HG03025 (cell line): ENCODE measurements around the gene CHST12.
"Not testable (repeated sequence)": the region's sequence is repeated elsewhere in the genome, so short reads cannot be mapped to it uniquely, and the experiment has no call there.

ENCODE experiments used
- ATAC-seq: cut with Tn5 transposase; IDR thresholded peaks from one replicate; pipeline ENCODE4 v1.9.1; 2021; ENCODE audit warnings: mild to moderate bottlenecking, moderate library complexity; ENCODE audit not compliant: unreplicated experiment, low FRiP score

Gene CHST12

DNA sequence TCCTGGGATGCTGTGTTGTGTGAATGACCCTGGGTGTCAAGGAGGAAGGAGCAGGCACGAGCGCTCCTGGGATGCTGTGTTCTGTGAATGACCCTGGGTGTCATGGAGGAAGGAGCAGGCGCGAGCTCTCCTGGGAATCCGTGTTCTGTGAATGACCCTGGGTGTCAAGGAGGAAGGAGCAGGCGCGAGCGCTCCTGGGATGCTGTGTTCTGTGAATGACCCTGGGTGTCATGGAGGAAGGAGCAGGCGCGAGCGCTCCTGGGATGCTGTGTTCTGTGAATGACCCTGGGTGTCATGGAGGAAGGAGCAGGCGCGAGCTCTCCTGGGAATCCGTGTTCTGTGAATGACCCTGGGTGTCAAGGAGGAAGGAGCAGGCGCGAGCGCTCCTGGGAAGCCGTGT, 25.9 kb upstream of the CHST12 start:
- not testable (repeated sequence) for ATAC-seq

GRCh38 chr7:2378125-2378524, 25.3 kb upstream of the CHST12 start:
- ATAC-seq, result not testable (repeated sequence)

DNA sequence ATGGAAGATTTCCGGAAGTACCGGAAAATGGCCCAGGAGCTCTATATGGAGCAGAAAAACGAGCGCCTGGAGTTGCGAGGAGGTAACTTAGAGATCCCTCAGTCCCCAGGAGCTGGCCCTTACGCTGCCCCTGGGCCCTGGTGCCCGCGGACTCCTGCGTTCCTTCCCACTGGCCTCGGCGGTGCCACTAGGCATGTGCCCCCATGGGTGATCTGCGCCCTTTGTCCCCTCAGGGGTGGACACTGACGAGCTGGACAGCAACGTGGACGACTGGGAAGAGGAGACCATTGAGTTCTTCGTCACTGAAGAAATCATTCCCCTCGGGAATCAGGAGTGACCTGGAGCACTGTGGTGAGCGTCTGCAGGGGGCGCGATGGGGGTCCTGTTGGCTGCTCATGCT, 24.2 kb upstream of the CHST12 start:
- ATAC-seq, result no peak

DNA sequence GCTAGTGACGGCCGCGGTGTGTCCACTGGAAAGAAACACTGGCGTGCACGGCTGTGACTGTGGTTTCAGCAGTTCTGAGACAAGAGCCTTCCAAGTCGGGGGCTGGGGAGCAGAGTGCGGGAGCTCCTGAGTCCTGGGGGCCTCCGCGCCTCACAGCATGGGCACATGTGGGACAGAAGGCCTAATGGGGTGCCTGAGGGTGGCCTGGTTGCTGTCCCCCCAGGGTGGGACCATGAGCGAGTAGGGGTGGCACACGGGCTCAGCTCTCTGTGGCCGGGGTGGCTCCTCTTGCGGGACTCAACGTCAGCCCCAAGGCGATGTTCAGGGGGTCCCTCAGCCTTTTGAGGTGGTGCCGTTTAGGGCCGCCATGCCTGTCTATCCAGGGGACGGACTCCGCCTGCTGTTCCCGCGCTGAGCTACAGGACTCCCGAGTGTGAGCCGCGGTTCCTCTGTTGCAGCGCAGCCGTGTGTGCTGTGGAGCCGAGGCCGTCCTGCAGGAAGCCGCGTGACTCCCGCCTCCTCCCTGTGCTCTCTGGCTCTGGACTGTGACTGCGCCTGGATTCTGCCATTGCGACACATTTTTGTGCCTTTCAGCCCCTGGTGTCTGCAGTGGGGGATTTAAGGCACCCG, 23.5 kb upstream of the CHST12 start:
- no peak for ATAC-seq

DNA sequence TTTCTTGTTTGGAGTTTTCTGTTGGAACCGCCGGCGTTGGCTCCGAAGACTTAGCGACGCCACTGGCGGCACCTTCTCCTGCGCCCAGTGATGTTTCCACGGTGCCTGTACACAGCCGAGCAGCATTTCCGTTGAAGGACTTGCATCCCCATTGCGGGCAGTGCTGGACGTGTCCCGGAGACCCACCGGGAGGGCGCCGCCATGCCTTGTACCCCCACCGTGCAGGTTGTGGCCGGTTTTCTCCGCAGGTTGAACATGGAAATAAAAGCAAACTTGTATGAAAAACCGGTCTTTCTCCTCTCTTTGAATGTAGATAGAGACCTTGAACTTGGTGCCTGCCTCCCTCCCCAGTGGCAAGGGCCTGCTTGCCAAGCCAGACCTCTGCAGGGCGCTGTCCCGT, 22.9 kb upstream of the CHST12 start:
- ATAC-seq, result no peak

- no peak for ATAC-seq
Measured at GRCh38 chr7:2381227-2381626, 22.2 kb upstream of the CHST12 start.

GRCh38 chr7:2381881-2382509, 21.4 kb upstream of the CHST12 start:
- no peak for ATAC-seq

DNA sequence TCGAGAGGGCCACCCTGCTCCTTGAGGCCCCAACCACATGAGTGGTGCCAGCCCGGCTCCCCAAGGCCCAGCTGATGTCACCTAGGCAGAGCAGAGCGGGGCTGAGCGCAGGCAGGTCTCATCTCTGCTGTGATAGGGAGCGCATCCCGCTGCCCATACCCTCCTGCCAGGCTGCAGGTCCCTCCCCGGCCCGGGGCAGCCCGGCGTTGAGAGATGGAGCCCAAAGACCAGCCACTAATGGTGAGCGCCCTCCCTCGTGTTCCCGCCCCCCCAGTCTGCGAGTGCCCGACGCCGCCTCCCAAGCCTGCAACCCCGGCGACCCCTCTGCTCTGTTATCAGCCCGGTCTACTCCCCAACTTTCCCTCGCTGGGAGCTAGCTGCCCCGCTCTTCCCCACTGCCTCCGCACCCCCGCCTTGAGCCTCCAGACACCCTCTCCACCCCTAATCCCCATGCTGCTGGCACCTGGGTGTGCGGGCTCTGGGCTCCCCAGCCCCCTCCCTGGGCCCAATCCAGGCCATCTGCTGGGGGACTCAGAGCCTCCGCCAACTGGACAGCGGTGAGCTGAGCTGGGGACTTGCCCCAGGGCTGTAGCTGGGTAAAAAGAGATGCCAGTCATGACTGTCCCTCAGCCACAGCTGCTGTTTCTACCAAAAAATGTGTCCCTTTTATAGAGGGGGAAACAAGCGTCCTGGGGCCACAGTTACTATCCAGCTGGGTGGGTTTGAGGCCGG, 19.7 kb upstream of the CHST12 start:
- ATAC-seq, result no peak

GRCh38 chr7:2384354-2385243, 18.8 kb upstream of the CHST12 start:
- no peak for ATAC-seq

GRCh38 chr7:2386122-2386521, 17.3 kb upstream of the CHST12 start:
- not testable (repeated sequence) for ATAC-seq

- ATAC-seq, result no peak
Measured at GRCh38 chr7:2386964-2387669, 16.3 kb upstream of the CHST12 start.

DNA sequence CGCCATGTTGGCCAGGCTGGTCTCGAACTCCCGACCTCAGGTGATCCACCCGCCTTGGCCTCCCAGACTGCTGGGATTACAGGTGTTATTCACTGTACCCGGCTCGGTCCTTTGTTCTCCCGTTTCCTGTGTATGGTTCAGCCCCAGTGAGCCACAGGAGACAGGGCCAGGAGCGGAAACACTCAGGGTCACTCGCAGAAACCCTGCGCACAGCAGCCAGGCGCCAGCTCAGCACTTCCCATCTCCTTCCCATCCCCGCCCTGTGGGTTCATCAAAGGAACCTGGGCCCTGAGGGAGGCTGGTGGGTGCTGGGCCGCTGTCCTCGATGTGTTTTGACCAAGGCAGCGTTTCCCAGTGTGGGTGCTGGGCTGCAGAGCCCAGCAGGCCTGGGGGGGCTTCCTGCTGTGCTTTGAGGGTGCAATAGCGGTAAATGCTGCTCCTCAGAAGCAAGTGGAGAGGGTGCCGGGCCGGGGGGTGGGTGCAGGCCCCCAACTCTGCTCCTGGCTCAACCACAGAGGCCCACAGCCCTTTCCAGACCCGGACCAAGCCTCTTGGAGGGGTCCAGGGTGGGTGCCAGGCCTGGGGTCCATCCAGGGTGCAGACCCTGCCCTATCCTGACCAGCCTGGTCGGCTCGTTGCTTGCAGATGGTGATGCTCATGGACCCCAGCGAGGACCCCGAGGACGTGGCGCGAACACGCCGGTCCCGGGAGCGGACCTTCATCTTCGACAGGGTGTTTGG, 15.3 kb upstream of the CHST12 start:
- ATAC-seq, result no peak

DNA sequence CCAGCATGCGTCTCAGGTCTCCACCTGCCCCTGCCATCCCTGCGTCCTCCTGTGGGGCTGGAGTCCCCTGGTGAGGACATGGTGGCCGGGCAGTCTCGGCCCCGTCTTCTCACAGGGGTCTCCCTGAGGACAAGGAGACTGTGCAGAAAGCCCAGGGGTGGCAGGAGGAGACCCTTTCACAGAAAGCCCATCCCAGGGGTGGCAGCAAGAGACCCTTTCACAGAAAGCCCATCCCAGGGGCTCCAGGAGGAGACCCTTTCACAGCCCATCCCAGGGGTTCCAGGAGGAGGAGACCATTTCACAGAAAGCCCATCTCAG, 14.8 kb upstream of the CHST12 start:
- ATAC-seq, result no peak

DNA sequence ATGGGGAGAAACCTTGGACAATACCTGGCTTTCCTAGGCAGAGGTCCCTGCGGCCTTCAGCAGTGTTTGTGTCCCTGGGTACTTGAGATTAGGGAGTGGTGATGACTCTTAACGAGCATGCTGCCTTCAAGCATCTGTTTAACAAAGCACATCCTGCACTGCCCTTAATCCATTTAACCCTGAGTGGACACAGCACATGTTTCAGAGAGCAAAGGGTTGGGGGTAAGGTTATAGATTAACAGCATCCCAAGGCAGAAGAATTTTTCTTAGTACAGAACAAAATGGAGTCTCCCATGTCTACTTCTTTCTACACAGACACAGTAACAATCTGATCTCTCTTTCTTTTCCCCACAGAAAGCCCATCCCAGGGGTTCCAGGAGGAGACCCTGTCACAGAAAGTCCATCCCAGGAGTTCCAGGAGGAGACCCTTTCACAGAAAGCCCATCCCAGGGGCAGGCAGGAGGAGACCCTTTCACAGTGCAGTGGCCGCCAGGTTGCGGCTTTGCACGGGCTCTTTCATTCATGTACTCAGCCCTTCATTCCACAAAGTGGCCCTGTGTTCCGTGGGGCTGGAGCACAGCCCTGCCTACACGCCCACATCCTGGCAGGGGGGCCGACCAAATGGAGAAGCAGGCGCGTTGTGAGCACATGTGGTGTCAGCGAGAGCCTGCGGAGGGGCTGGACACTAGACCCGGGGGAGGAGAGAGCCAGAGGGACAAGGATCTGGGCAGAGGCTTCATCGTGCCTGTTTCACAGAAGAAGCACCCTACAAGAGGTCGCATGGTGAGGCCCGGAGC, 13.2 kb upstream of the CHST12 start:
- not testable (repeated sequence) for ATAC-seq

- no peak for ATAC-seq
Measured at GRCh38 chr7:2393706-2394105, 9.7 kb upstream of the CHST12 start.

DNA sequence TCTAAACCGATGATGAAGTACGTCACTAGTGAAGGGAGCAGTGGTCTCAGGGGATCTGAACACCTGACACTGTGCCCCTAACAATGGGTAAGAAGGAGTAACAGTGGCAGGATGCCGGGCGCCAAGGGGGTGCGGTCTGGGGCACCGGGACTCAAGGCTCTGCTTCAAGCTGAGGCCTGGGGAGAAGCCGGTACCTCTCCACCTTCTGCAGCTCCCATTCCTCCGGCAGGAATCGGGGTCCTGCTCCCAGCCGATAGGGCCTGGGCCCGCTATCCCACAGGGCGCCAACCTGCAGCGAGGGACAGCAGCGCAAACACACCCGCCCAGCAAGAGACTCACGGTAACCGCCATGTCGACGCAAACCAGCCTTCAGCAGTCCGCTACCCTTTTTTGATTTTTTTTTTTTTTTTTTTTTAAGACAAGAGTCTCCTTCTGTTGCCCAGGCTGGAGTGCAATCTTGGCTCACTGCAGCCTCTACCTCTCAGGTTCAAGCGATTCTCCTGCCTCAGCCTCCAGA, 8.8 kb upstream of the CHST12 start:
- no peak for ATAC-seq

DNA sequence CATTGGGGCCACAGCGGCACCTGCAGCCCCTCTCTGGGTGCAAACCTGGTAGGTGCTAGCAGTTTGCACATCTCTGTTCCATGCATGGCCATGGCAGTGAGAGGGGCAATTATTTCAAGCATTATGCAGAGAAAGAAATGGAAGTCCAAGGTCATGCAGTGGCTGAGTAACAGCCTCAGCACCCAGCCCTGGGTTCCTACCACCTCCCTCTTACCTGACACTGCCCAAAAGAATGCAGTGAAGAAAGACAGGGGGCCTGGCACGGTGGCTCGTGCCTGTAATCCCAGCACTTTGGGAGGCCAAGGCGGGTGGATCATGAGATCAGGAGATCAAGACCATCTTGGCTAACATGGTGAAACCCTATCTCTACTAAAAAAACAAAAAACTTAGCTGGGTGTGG, 4.9 kb upstream of the CHST12 start:
- ATAC-seq, result no peak

GRCh38 chr7:2399848-2400587, 3.4 kb upstream of the CHST12 start:
- no peak for ATAC-seq
